ENCODE data around the gene IL1R1.

Gene IL1R1

GRCh38 chr2:102177814-102178478 lies 35.4 kb downstream of the IL1R1 start:
- no peak for DNase-seq

GRCh38 chr2:102179061-102179460 lies 36.5 kb downstream of the IL1R1 start:
- no peak for DNase-seq

GRCh38 chr2:102179788-102180686 lies 37.5 kb downstream of the IL1R1 start:
- no peak for DNase-seq

GRCh38 chr2:102180687-102180999 lies 38.1 kb downstream of the IL1R1 start:
- DNase-seq, result no peak

- no peak for DNase-seq
Observed at GRCh38 chr2:102181376-102181775, 38.8 kb downstream of the IL1R1 start.

- no peak for DNase-seq
Observed at GRCh38 chr2:102181919-102182635, 39.5 kb downstream of the IL1R1 start.

- no peak for DNase-seq
Observed at GRCh38 chr2:102184018-102184417, 41.5 kb downstream of the IL1R1 start.

- no peak for DNase-seq
Observed at GRCh38 chr2:102184568-102184967, 42.0 kb downstream of the IL1R1 start.

- DNase-seq, result peak; percentile 15
Observed at GRCh38 chr2:102185347-102185746, 42.8 kb downstream of the IL1R1 start.

- no peak for DNase-seq
Observed at GRCh38 chr2:102186791-102187495, 44.4 kb downstream of the IL1R1 start, which contains the start of gene IL1RL2. TSS of gene IL1RL2 (plus strand) at chr2:102187023. CDS start at chr2:102187868, 845 bp downstream.

GRCh38 chr2:102187496-102188150 lies 45.1 kb downstream of the IL1R1 start:
- DNase-seq, result peak; percentile 42

- no peak for DNase-seq
Observed at GRCh38 chr2:102190430-102191107, 48.0 kb downstream of the IL1R1 start.

- no peak for DNase-seq
Observed at GRCh38 chr2:102191501-102191900, 49.0 kb downstream of the IL1R1 start.

- DNase-seq, result no peak
Observed at GRCh38 chr2:102193074-102193473, 50.5 kb downstream of the IL1R1 start.

- DNase-seq, result no peak
Observed at GRCh38 chr2:102194609-102195268, 52.2 kb downstream of the IL1R1 start.

GRCh38 chr2:102197389-102198137 lies 55.0 kb downstream of the IL1R1 start:
- DNase-seq, result peak; percentile 14

GRCh38 chr2:102200539-102200938 lies 58.0 kb downstream of the IL1R1 start:
- DNase-seq, result no peak

GRCh38 chr2:102204638-102205037 lies 62.1 kb downstream of the IL1R1 start:
- DNase-seq, result no peak

GRCh38 chr2:102206666-102207341 lies 64.3 kb downstream of the IL1R1 start:
- DNase-seq, result no peak

GRCh38 chr2:102208774-102209173 lies 66.2 kb downstream of the IL1R1 start:
- no peak for DNase-seq

Data from activated CD4-positive, alpha-beta T cell treated with anti-CD3 and anti-CD28 coated beads, Interleukin-10, Interleukin-2, amounts not matched to agents 100 ng/mL and 50 ng/mL, durations not matched to agents 16 hours and 8 hours (primary cell).